Measurements from ENCODE around the gene CEBPZ. TPM values are rescaled to one million over a fixed set of nuclear protein-coding genes. Genes with fewer than 3 reads are reported as not detected.

The CEBPZ gene
- total RNA-seq, 1 donor from 2014 or later, result 47.5 TPM

GRCh38 chr2:37267685-37268084 lies 36.3 kb upstream of the CEBPZ start:
- TF ChIP-seq EZH2 (IDR thresholded peaks at IDR 0.05; ENCODE audit: insufficient read depth, low read length) (no peak), CTCF (IDR thresholded peaks at IDR 0.05; ENCODE audit: insufficient read depth, low read depth, low read length) (no peak)
- no peak overlapping the region for H3K4me3 ChIP-seq (ENCODE audit: insufficient read depth, low read depth, low read length)
- no peaks in the 10 kb centered on the region for H3K27me3 Mint-ChIP-seq (ENCODE audit: low read depth, unreplicated experiment)
- no peak overlapping the region for H3K4me2 ChIP-seq (ENCODE audit: low read length)
- no peaks in the 10 kb centered on the region for H3K9me3 ChIP-seq (ENCODE audit: insufficient read depth, low read depth, low read length)
- H3K27ac Mint-ChIP-seq (ENCODE audit: unreplicated experiment), result no peak overlapping the region
- H3K4me1 ChIP-seq (ENCODE audit: insufficient read depth, low read length), result no peaks in the 10 kb centered on the region
- no peaks in the 10 kb centered on the region for H3K27me3 ChIP-seq (ENCODE audit: insufficient read depth, low read length)
- H3K4me1 Mint-ChIP-seq (ENCODE audit: low read depth, unreplicated experiment), result peaks cover 13% of the 10 kb centered on the region
- FAIRE-seq (no peak), DNase-seq (ENCODE audit: low read depth) (no peak)
- H3K9ac ChIP-seq (ENCODE audit: low read length), result no peak overlapping the region
- H2AFZ ChIP-seq (ENCODE audit: low read depth, low read length), result no peak overlapping the region
- H3K36me3 Mint-ChIP-seq (ENCODE audit: low read depth, unreplicated experiment), result peaks cover 9% of the 10 kb centered on the region
- H3K4me3 Mint-ChIP-seq (ENCODE audit: unreplicated experiment), result no peak overlapping the region
- no peak overlapping the region for H3K27ac ChIP-seq (ENCODE audit: low read depth, low read length)
- H4K20me1 ChIP-seq (ENCODE audit: insufficient read depth, low read length), result peaks cover 8% of the 10 kb centered on the region
- H3K79me2 ChIP-seq (ENCODE audit: insufficient read depth, low read length), result no peaks in the 10 kb centered on the region
- H3K36me3 ChIP-seq (ENCODE audit: insufficient read depth, low read length), result peaks cover 43% of the 10 kb centered on the region
- no peaks in the 10 kb centered on the region for H3K9me3 Mint-ChIP-seq (ENCODE audit: unreplicated experiment)

- no peaks in the 10 kb centered on the region for H3K4me1 ChIP-seq (ENCODE audit: insufficient read depth, low read length)
- H3K79me2 ChIP-seq (ENCODE audit: insufficient read depth, low read length), result no peaks in the 10 kb centered on the region
- peaks cover 7% of the 10 kb centered on the region for H3K36me3 Mint-ChIP-seq (ENCODE audit: low read depth, unreplicated experiment)
- no peaks in the 10 kb centered on the region for H3K27me3 ChIP-seq (ENCODE audit: insufficient read depth, low read length)
- H2AFZ ChIP-seq (ENCODE audit: low read depth, low read length), result no peak overlapping the region
- no peaks in the 10 kb centered on the region for H3K9me3 ChIP-seq (ENCODE audit: insufficient read depth, low read depth, low read length)
- no peak overlapping the region for H3K27ac ChIP-seq (ENCODE audit: low read depth, low read length)
- H3K9me3 Mint-ChIP-seq (ENCODE audit: unreplicated experiment), result no peaks in the 10 kb centered on the region
- TF ChIP-seq EZH2 (IDR thresholded peaks at IDR 0.05; ENCODE audit: insufficient read depth, low read length) (no peak), CTCF (IDR thresholded peaks at IDR 0.05; ENCODE audit: insufficient read depth, low read depth, low read length) (peak; percentile 4)
- H3K4me3 ChIP-seq (ENCODE audit: insufficient read depth, low read depth, low read length), result no peak overlapping the region
- H3K36me3 ChIP-seq (ENCODE audit: insufficient read depth, low read length), result peaks cover 24% of the 10 kb centered on the region
- DNase-seq (ENCODE audit: low read depth), result no peak
- H3K9ac ChIP-seq (ENCODE audit: low read length), result no peak overlapping the region
- H3K4me3 Mint-ChIP-seq (ENCODE audit: unreplicated experiment), result no peak overlapping the region
- H3K4me2 ChIP-seq (ENCODE audit: low read length), result no peak overlapping the region
- peaks cover 8% of the 10 kb centered on the region for H4K20me1 ChIP-seq (ENCODE audit: insufficient read depth, low read length)
- H3K27me3 Mint-ChIP-seq (ENCODE audit: low read depth, unreplicated experiment), result no peaks in the 10 kb centered on the region
- H3K4me1 Mint-ChIP-seq (ENCODE audit: low read depth, unreplicated experiment), result peaks cover 13% of the 10 kb centered on the region
- no peak for FAIRE-seq
- no peak overlapping the region for H3K27ac Mint-ChIP-seq (ENCODE audit: unreplicated experiment)
Observed at GRCh38 chr2:37263839-37264238, 32.4 kb upstream of the CEBPZ start.

GRCh38 chr2:37262522-37262921 lies 31.1 kb upstream of the CEBPZ start:
- H3K27me3 ChIP-seq (ENCODE audit: insufficient read depth, low read length), result no peaks in the 10 kb centered on the region
- H3K9me3 Mint-ChIP-seq (ENCODE audit: unreplicated experiment), result no peaks in the 10 kb centered on the region
- H3K79me2 ChIP-seq (ENCODE audit: insufficient read depth, low read length), result no peaks in the 10 kb centered on the region
- no peak overlapping the region for H3K9ac ChIP-seq (ENCODE audit: low read length)
- H3K36me3 ChIP-seq (ENCODE audit: insufficient read depth, low read length), result peaks cover 23% of the 10 kb centered on the region
- no peak overlapping the region for H2AFZ ChIP-seq (ENCODE audit: low read depth, low read length)
- peaks cover 13% of the 10 kb centered on the region for H3K4me1 Mint-ChIP-seq (ENCODE audit: low read depth, unreplicated experiment)
- DNase-seq (ENCODE audit: low read depth), result no peak
- no peak overlapping the region for H3K27ac Mint-ChIP-seq (ENCODE audit: unreplicated experiment)
- H3K4me1 ChIP-seq (ENCODE audit: insufficient read depth, low read length), result no peaks in the 10 kb centered on the region
- TF ChIP-seq EZH2 (IDR thresholded peaks at IDR 0.05; ENCODE audit: insufficient read depth, low read length) (no peak), CTCF (IDR thresholded peaks at IDR 0.05; ENCODE audit: insufficient read depth, low read depth, low read length) (no peak)
- no peaks in the 10 kb centered on the region for H3K27me3 Mint-ChIP-seq (ENCODE audit: low read depth, unreplicated experiment)
- H3K27ac ChIP-seq (ENCODE audit: low read depth, low read length), result no peak overlapping the region
- peaks cover 4% of the 10 kb centered on the region for H3K36me3 Mint-ChIP-seq (ENCODE audit: low read depth, unreplicated experiment)
- FAIRE-seq, result no peak
- no peaks in the 10 kb centered on the region for H3K9me3 ChIP-seq (ENCODE audit: insufficient read depth, low read depth, low read length)
- no peak overlapping the region for H3K4me2 ChIP-seq (ENCODE audit: low read length)
- H3K4me3 Mint-ChIP-seq (ENCODE audit: unreplicated experiment), result no peak overlapping the region
- H4K20me1 ChIP-seq (ENCODE audit: insufficient read depth, low read length), result no peaks in the 10 kb centered on the region
- H3K4me3 ChIP-seq (ENCODE audit: insufficient read depth, low read depth, low read length), result no peak overlapping the region
